ENCODE measurements around the gene CLDN9. TPM values are rescaled to one million over a fixed set of nuclear protein-coding genes. Genes with fewer than 3 reads are reported as not detected.

CLDN9 gene
- total and polyA plus RNA-seq, 11 donors, result 0.13 to 2.0 (median 0.75) TPM

DNA sequence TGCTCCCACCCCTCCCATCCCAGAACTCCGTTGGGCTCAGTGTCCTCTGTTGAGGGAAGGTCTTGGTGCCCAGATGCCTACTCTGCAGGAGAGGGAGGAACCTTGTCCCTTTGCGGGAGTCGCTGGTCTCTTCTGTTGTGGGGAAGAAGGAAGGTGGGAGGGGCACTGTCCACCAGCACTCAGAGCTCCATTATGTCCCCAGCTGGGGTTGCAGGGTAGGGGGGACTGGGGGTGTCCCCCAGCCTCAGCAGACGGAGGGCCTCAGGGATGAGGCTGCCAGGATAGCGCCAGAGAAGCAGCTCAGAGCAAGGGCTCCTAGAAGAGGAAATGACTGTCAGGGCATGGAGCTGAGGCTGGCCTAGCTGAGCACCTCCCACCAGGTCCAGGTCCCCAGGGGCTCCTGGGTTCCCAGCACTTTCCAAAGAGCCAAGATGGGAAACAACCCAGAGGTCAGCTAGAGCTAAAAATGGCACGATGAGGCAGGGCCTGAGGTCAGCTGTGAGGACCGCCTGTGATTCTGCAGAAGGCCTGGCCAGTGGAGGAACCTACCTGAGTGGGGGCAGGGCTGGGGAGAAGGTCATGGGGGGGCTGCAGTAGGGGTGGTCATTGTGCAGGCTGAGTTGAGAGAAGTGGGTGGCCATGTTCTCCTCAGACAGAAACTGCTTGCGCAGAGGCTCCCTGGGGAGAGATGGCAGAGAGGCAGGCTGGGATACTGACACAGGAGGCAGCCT lies 10.1 kb downstream of the CLDN9 start:
- Histone ChIP-seq H3K27me3 (peaks cover 4 to 11% (median 9%) of the 10 kb centered on the region in 9 donors), H3K36me3 (peaks cover 0 to 23% (median 19%) of the 10 kb centered on the region in 9 donors), H3K4me1 (peaks cover 13 to 62% (median 44%) of the 10 kb centered on the region in 12 donors), H3K9me3 (no peaks in the 10 kb centered on the region), H3K27ac (peak overlapping the region; percentile 82 to 100 (median 96)), H3K4me3 (peak overlapping the region; percentile 42 to 99 (median 76))
- ATAC-seq (peak in 2 of 4 donors; percentile 1 to 2), DNase-seq (peak in 4 of 5 donors; percentile 67 to 77 (median 74))
- intact Hi-C loops (cut with DNase I), result no loop called here
- TF ChIP-seq CTCF (IDR thresholded peaks at IDR 0.05), result no peak
- no peak for TF ChIP-seq POLR2A (IDR thresholded peaks at IDR 0.05)
- 15 to 27% (median 27%) methylated on average over 6 to 8 of the region's 8 CpGs for WGBS, 4 donors

- peak overlapping the region; percentile 82 to 100 (median 96) for H3K27ac ChIP-seq
- ATAC-seq, result peak in 2 of 4 donors; percentile 0 to 1
- intact Hi-C loops (cut with DNase I), result no loop called here
- H3K4me1 ChIP-seq, result peaks cover 13 to 62% (median 42%) of the 10 kb centered on the region in 12 donors
- WGBS, 4 donors, result 10 to 32% (median 17%) methylated on average over 4 to 6 of the region's 6 CpGs
- DNase-seq, result peak in 4 of 5 donors; percentile 57 to 80 (median 71)
- peaks cover 0 to 23% (median 19%) of the 10 kb centered on the region in 9 donors for H3K36me3 ChIP-seq
- H3K27me3 ChIP-seq, result peaks cover 0 to 7% (median 5%) of the 10 kb centered on the region in 9 donors
- no peaks in the 10 kb centered on the region for H3K9me3 ChIP-seq
- TF ChIP-seq CTCF (IDR thresholded peaks at IDR 0.05) (no peak), POLR2A (IDR thresholded peaks at IDR 0.05) (no peak)
- peak overlapping the region; percentile 42 to 99 (median 76) for H3K4me3 ChIP-seq
Measured at GRCh38 chr16:3023415-3023668, 10.6 kb downstream of the CLDN9 start.

DNA sequence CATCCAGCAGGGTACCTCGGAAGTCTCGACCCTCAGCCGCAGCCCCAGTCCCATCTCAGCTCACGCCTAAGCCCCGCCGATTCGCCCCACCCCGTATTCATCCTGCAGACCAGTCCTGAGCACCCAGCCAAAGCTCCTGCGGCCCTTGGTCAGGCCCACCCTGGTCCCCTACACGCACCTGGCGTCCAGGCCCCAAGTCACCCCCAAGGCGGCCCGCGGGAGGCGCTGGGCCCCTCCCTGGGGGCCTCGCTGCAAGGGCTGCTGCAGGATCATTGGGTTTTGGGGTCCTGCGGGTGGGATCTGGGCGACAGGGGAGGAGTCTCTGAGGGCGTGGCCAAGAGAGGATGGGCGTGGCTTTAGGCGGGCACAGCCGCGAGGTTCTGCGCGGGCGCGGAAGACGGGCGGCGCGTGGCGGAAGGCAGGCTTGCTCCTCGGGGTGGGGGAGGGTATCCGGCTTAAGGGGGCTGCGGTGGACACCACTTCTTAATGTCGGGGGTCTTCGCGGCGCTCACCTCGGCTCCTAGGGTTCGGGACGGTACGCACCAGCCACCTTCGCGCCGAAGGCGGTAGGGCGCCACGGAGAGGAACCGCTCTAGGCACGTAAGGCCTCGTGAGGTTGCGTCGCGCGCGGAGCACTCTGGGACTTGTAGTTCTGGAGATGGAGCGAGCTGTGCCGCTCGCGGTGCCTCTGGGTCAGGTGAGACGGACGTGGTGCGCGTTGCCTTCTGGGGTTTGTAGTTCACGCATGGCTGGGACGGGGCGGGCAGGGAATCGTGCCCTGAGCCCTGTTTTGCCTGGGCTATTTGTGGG lies 11.2 kb downstream of the CLDN9 start, which contains the start of the genes HCFC1R1 and THOC6:
TSS of gene HCFC1R1 (minus strand) at position 274 of the 810 bp plus-strand sequence. CDS start at position 273, 1 bp downstream.
TSS of gene THOC6 (plus strand) at position 367 of the 810 bp plus-strand sequence. CDS start at position 659, 292 bp downstream.
- ATAC-seq (peak; percentile 65 to 82 (median 81)), DNase-seq (peak; percentile 95 to 99 (median 98))
- Histone ChIP-seq H3K27ac (peak within 1 kb of the TSS; percentile 82 to 100 (median 96)), H3K36me3 (peaks cover 0 to 23% (median 19%) of the 10 kb centered on the region in 9 donors), H3K9me3 (no peaks in the 10 kb centered on the region), H3K27me3 (peaks cover 0 to 6% (median 2%) of the 10 kb centered on the region in 9 donors), H3K4me3 (peak within 1 kb of the TSS; percentile 42 to 99 (median 76)), H3K4me1 (peaks cover 13 to 65% (median 44%) of the 10 kb centered on the region in 12 donors)
- intact Hi-C loops (cut with DNase I), result no loop called here
- 1% methylated on average over 52 to 69 of the region's 69 CpGs for WGBS, 4 donors
- TF ChIP-seq POLR2A (IDR thresholded peaks at IDR 0.05), result peak in 1 of 2 donors; percentile 75
- peak in 1 of 12 donors; percentile 10 for TF ChIP-seq CTCF (IDR thresholded peaks at IDR 0.05)

Measured in heart left ventricle (tissue), 16 donors.